HepG2 (cell line): ENCODE measurements around the gene NAIF1. TPM values are rescaled to one million over a fixed set of nuclear protein-coding genes. Genes with fewer than 3 reads are reported as not detected.

Experiments
- ATAC-seq: fragments of 200-7000 bp; cut with Tn5 transposase; 3 replicates; pipeline ENCODE4 v1.9.1; 2020; ENCODE audit warnings: mild to moderate bottlenecking, moderate library complexity
- BruUV-seq: library from RNA; stranded (reverse); fragments of 400-500 nt; replicated peaks from 2 replicates; lab custom pipeline; 2021; lab: Mats Ljungman, UMichigan
- CTCF ChIA-PET: fragments of 300-600 bp; formaldehyde crosslinking; extraction: SDS; loops from one replicate; lab custom pipeline; 2021; ENCODE audit warnings: low total read pairs, inconsistent platforms, low intra/inter-chr PET ratio; lab: Yijun Ruan, JAX
- POLR2A ChIA-PET: fragments of 350-600 bp; sonication (Branson Sonifier 250); formaldehyde crosslinking; loops from one replicate; lab custom pipeline; 2020; ENCODE audit warnings: antibody characterized with exemption, inconsistent platforms; lab: Yijun Ruan, JAX
- DNase-seq: peaks from one replicate; pipeline ENCODE4 v3.0.0-alpha.2; 2015; ENCODE audit warnings: low spot score
- FAIRE-seq: peaks from 3 replicates; lab custom pipeline; 2011; peaks lifted over from hg19 to GRCh38; lab: Jason Lieb, UNC
- H2AFZ ChIP-seq: one replicate; pipeline ENCODE4 v1.6.1; 2011; ENCODE audit warnings: low read length, inconsistent platforms
- H3K27ac ChIP-seq: fragments of 300-600 bp; 3 replicates; pipeline ENCODE4 v1.8.0; 2011; ENCODE audit warnings: mixed run types, mild to moderate bottlenecking, mixed read lengths, low read length, inconsistent platforms; ENCODE audit not compliant: insufficient read depth; ENCODE audit errors: extremely low read length
- H3K27me3 ChIP-seq, 2 experiments: fragments of 200-600 bp in 1 of 2; 2 replicates in 1 of 2; 3 replicates in 1 of 2; pipeline versions ENCODE4 v1.6.0 to v1.8.0; 2011; ENCODE audit warnings: low read length in 2 of 2, mild to moderate bottlenecking in 2 of 2, moderate library complexity in 2 of 2, inconsistent platforms in 1 of 2; ENCODE audit not compliant: insufficient read depth in 2 of 2, control insufficient read depth in 1 of 2
- H3K36me3 ChIP-seq, 2 experiments: fragments of 200-600 bp in 1 of 2; replicated peaks in 1 of 2; 2 replicates in 1 of 2; 3 replicates in 1 of 2; pipeline versions ENCODE4 v1.5.1 to v1.8.0; 2011; ENCODE audit warnings: low read length in 2 of 2, inconsistent platforms in 1 of 2; ENCODE audit not compliant: insufficient read depth in 2 of 2, control insufficient read depth in 1 of 2
- H3K4me1 ChIP-seq: 2 replicates; pipeline ENCODE4 v1.5.1; 2012; ENCODE audit warnings: low read length, inconsistent platforms; ENCODE audit not compliant: insufficient read depth
- H3K4me2 ChIP-seq: 2 replicates; pipeline ENCODE4 v1.6.0; 2011; ENCODE audit warnings: low read depth, low read length, inconsistent platforms
- H3K4me3 ChIP-seq, 3 experiments: fragments of 200-600 bp in 1 of 3; sonication (generic), shearing (Covaris generic) in 1 of 3; replicated peaks in 1 of 3; 2 replicates each; pipeline ENCODE4 v1.5.1; 2011 to 2016; ENCODE audit warnings: low read length in 3 of 3, inconsistent platforms in 2 of 3, low read depth in 2 of 3, mild to moderate bottlenecking in 2 of 3, control low read depth in 1 of 3, mixed read lengths in 1 of 3; ENCODE audit not compliant: insufficient read depth in 1 of 3
- H3K79me2 ChIP-seq: one replicate; pipeline ENCODE4 v1.6.1; 2011; ENCODE audit warnings: low read length, inconsistent platforms; ENCODE audit not compliant: insufficient read depth
- H3K9ac ChIP-seq: 2 replicates; pipeline ENCODE4 v1.6.0; 2011; ENCODE audit warnings: mild to moderate bottlenecking, low read depth, low read length, inconsistent platforms; ENCODE audit not compliant: insufficient read depth
- H3K9me3 ChIP-seq: 2 replicates; pipeline ENCODE4 v1.5.1; 2012; ENCODE audit warnings: mild to moderate bottlenecking, low read length
- H4K20me1 ChIP-seq: 2 replicates; pipeline ENCODE4 v1.6.0; 2011; ENCODE audit warnings: inconsistent platforms, mild to moderate bottlenecking, low read length, moderate library complexity; ENCODE audit not compliant: insufficient read depth
- ARNT2 ChIP-seq: sonication (generic); formaldehyde crosslinking; IDR thresholded peaks from 2 replicates; pipeline ENCODE4 v1.8.0; 2022; ENCODE audit warnings: mild to moderate bottlenecking, low read depth, missing genetic modification reagents, moderate library complexity
- HIVEP1 ChIP-seq: sonication (generic); formaldehyde crosslinking; IDR thresholded peaks from 2 replicates; pipeline ENCODE4 v1.4.0; 2020; ENCODE audit warnings: mild to moderate bottlenecking, missing genetic modification reagents
- HMG20A ChIP-seq: IDR thresholded peaks from 2 replicates; pipeline ENCODE4 v1.6.1; 2016; ENCODE audit warnings: borderline replicate concordance
- HNF4A ChIP-seq: sonication (generic); formaldehyde crosslinking; IDR thresholded peaks from 2 replicates; pipeline ENCODE4 v1.4.0; 2020; ENCODE audit warnings: missing genetic modification reagents
- LRRFIP1 ChIP-seq: sonication (generic); formaldehyde crosslinking; conservative IDR thresholded peaks from 2 replicates; pipeline ENCODE4 v1.4.0; 2020; ENCODE audit warnings: missing genetic modification reagents
- MAFG ChIP-seq: sonication (generic); formaldehyde crosslinking; IDR thresholded peaks from 2 replicates; pipeline ENCODE4 v1.5.1; 2020; ENCODE audit warnings: mild to moderate bottlenecking, missing genetic modification reagents
- NKX3-1 ChIP-seq: sonication (generic); formaldehyde crosslinking; IDR thresholded peaks from 2 replicates; pipeline ENCODE4 v1.5.0; 2020; ENCODE audit warnings: missing genetic modification reagents
- PAF1 ChIP-seq: IDR thresholded peaks from 2 replicates; pipeline ENCODE4 v1.6.1; 2016; ENCODE audit warnings: missing genetic modification reagents, missing compliant biosample characterization
- PATZ1 ChIP-seq: sonication (generic); formaldehyde crosslinking; IDR thresholded peaks from 2 replicates; pipeline ENCODE4 v1.4.0; 2020; ENCODE audit warnings: missing genetic modification reagents
- RARA ChIP-seq: IDR thresholded peaks from 2 replicates; pipeline ENCODE4 v1.6.1; 2016; ENCODE audit warnings: missing genetic modification reagents, missing compliant biosample characterization
- RFXAP ChIP-seq: sonication (generic); formaldehyde crosslinking; IDR thresholded peaks from 2 replicates; pipeline ENCODE4 v1.4.0; 2020; ENCODE audit warnings: missing genetic modification reagents, borderline replicate concordance
- RXRA ChIP-seq: sonication (generic); formaldehyde crosslinking; IDR thresholded peaks from 2 replicates; pipeline ENCODE4 v1.5.1; 2020; ENCODE audit warnings: missing genetic modification reagents
- SIX4 ChIP-seq: sonication (generic); formaldehyde crosslinking; IDR thresholded peaks from 2 replicates; pipeline ENCODE4 v1.4.0; 2020; ENCODE audit warnings: missing genetic modification reagents
- SP5 ChIP-seq: IDR thresholded peaks from 2 replicates; pipeline ENCODE4 v1.6.1; 2016; ENCODE audit warnings: low read depth, borderline replicate concordance
- SRSF9 ChIP-seq: fragments of 200-400 bp; formaldehyde crosslinking; IDR thresholded peaks from 2 replicates; pipeline ENCODE4 v1.6.1; 2018; ENCODE audit warnings: borderline replicate concordance, mild to moderate bottlenecking, low read depth, low read length; ENCODE audit not compliant: insufficient read depth, poor library complexity, severe bottlenecking
- STAT5B ChIP-seq: sonication (generic); formaldehyde crosslinking; IDR thresholded peaks from 2 replicates; pipeline ENCODE4 v1.4.0; 2020; ENCODE audit warnings: missing genetic modification reagents
- TFAP4 ChIP-seq: sonication (generic); IDR thresholded peaks from 2 replicates; pipeline ENCODE4 v1.6.1; 2016; ENCODE audit warnings: low read depth, borderline replicate concordance
- ZNF878 ChIP-seq: sonication (generic); formaldehyde crosslinking; IDR thresholded peaks from 2 replicates; pipeline ENCODE4 v1.8.1; 2023; ENCODE audit warnings: mild to moderate bottlenecking, missing genetic modification reagents, moderate library complexity
- WGBS: methylation state at CpG from one replicate; pipeline ENCODE4 v1.1.6; 2017; ENCODE audit warnings: low lambda C conversion rate; 5-methylcytosine and 5-hydroxymethylcytosine counted together
- in situ Hi-C: cut with HindIII; loops from 2 replicates; pipeline ENCODE4 v1.10.0; 2017; ENCODE audit warnings: low pct_unique_long_range_greater_than_20kb; ENCODE audit not compliant: extremely low pct_ligation_motif_present
- intact Hi-C: fragments of 100-400 bp; cut with micrococcal nuclease; formaldehyde crosslinking; loops from one replicate; pipeline ENCODE4 v1.10.0; 2022; ENCODE audit not compliant: unreplicated experiment
- polyA plus RNA-seq, 8 experiments: library from polyadenylated mRNA; depleted of rRNA in 3 of 8; stranded (reverse) in 7 of 8; unstranded in 1 of 8; fragments of >200 nt; fragmentation: Illumina TruSeq in 4 of 8; extraction: Trizol in 4 of 8; gene quantifications; 2 replicates each; pipeline versions ENCODE4 v1.2.1 to v1.2.3, GENCODE V29; 2011 to 2016; ENCODE audit warnings: low read depth in 4 of 8, missing spikeins in 1 of 8, mixed read lengths in 1 of 8; ENCODE audit not compliant: insufficient read depth in 1 of 8
- total RNA-seq, 5 experiments: library from RNA; depleted of rRNA; stranded (reverse); fragments of >200 nt; fragmentation: Illumina TruSeq; extraction: Trizol; gene quantifications; 2 replicates each; pipeline ENCODE4 v1.2.3, GENCODE V29; 2016; ENCODE audit warnings: low read depth in 1 of 5
- TF ChIP-seq, protein P1 (sequence below): sonication (generic); formaldehyde crosslinking; IDR thresholded peaks from 2 replicates; pipeline ENCODE4 v1.5.0; 2020; ENCODE audit warnings: mild to moderate bottlenecking, missing genetic modification reagents

NAIF1 gene
- total and polyA plus RNA-seq, 2 of the 13 experiments (the other 11 are each of a cell fraction or from before 2014, with no cell fraction given), result 6.0 to 6.9 TPM

DNA sequence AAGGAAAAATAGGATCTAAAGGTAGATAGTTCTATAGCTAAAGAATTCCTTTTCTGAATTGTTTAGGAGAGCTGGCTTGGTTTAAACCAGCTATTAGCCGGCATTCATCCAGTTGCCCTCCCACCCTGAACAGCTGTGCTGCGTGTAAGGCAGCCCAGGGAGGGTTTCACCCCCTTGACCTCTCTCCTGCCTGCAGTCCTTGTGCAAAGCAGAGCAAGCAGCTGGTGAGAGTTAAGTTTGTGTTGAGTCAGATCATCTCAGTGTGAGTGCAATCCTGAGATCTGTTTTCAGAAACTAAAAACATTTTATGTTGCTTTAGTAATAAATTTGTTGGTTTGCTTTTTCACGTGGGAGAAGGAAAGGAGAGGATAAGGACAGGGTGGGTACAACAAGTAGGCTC lies 13.9 kb upstream of the NAIF1 start:
- peaks cover 5% of the 10 kb centered on the region for H3K79me2 ChIP-seq
- POLR2A ChIA-PET, result interaction anchor here (1.1 to 1.4 kb wide), 2 partner anchors 17 to 23 kb away, joined by 3 to 5 read pairs; no protein-coding TSS in a partner anchor
- no peak overlapping the region for H3K4me2 ChIP-seq
- H3K27me3 ChIP-seq, result no peaks in the 10 kb centered on the region
- DNase-seq (no peak), ATAC-seq (peak; percentile 77), FAIRE-seq (peak; percentile 85)
- CTCF ChIA-PET, result no interaction called here
- intact Hi-C loops, result no loop called here
- WGBS, result 30% methylated on average over 3 of the region's 3 CpGs
- no peaks in the 10 kb centered on the region for H3K9me3 ChIP-seq
- H3K36me3 ChIP-seq, result peaks cover 2 to 3% of the 10 kb centered on the region in 2 experiments; a peak in 2 of 5 replicates
- H2AFZ ChIP-seq, result no peak overlapping the region
- H3K9ac ChIP-seq, result no peak overlapping the region
- no TSS peak for BruUV-seq
- peaks cover 45% of the 10 kb centered on the region for H3K4me1 ChIP-seq
- no peak overlapping the region for H3K4me3 ChIP-seq
- in situ Hi-C loops, result no loop called here
- H3K27ac ChIP-seq, result peak overlapping the region; percentile 3
- no peaks in the 10 kb centered on the region for H4K20me1 ChIP-seq
- no peak for TF ChIP-seq HIVEP1 (CRISPR knock-in tag)
- no peak for TF ChIP-seq SIX4 (CRISPR knock-in tag)
- 0 out of 2 replicates have a peak, but pooled peaks have one; percentile 31 for TF ChIP-seq RARA
- TF ChIP-seq MAFG (CRISPR knock-in tag), result no peak
- TF ChIP-seq PATZ1 (CRISPR knock-in tag), result peak; percentile 44; the same call in 1 of the 2 replicates
- TF ChIP-seq ZNF878 (CRISPR knock-in tag), result no peak
- TF ChIP-seq STAT5B (CRISPR knock-in tag), result no peak
- no peak for TF ChIP-seq SRSF9
- no peak for TF ChIP-seq NKX3-1 (CRISPR knock-in tag)
- no peak for TF ChIP-seq RXRA
- TF ChIP-seq ARNT2 (CRISPR knock-in tag), result no peak
- no peak for TF ChIP-seq HNF4A
- peak; percentile 93 for TF ChIP-seq TFAP4
- TF ChIP-seq SP5 (CRISPR knock-in tag), result 0 out of 2 replicates have a peak, but pooled peaks have one; percentile 13
- TF ChIP-seq, protein P1, sequence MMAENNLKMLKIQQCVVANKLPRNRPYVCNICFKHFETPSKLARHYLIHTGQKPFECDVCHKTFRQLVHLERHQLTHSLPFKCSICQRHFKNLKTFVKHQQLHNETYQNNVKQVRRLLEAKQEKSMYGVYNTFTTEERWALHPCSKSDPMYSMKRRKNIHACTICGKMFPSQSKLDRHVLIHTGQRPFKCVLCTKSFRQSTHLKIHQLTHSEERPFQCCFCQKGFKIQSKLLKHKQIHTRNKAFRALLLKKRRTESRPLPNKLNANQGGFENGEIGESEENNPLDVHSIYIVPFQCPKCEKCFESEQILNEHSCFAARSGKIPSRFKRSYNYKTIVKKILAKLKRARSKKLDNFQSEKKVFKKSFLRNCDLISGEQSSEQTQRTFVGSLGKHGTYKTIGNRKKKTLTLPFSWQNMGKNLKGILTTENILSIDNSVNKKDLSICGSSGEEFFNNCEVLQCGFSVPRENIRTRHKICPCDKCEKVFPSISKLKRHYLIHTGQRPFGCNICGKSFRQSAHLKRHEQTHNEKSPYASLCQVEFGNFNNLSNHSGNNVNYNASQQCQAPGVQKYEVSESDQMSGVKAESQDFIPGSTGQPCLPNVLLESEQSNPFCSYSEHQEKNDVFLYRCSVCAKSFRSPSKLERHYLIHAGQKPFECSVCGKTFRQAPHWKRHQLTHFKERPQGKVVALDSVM (CRISPR knock-in tag), result no peak
- no peak for TF ChIP-seq PAF1 (CRISPR knock-in tag)
- TF ChIP-seq RFXAP (CRISPR knock-in tag), result no peak
- no peak for TF ChIP-seq LRRFIP1 (CRISPR knock-in tag)
- no peak for TF ChIP-seq HMG20A (CRISPR knock-in tag)
